ENCODE results near the gene DMBX1.

The DMBX1 gene

GRCh38 chr1:46484783-46485490 is 4.7 kb upstream of the DMBX1 start:
- DNase-seq: no peak

- peak; percentile 31 for DNase-seq
Observed at GRCh38 chr1:46485564-46486431, 3.8 kb upstream of the DMBX1 start.

- DNase-seq: no peak
Observed at GRCh38 chr1:46486432-46487015, 3.1 kb upstream of the DMBX1 start.

GRCh38 chr1:46487818-46488218 is 1.8 kb upstream of the DMBX1 start:
- no peak for DNase-seq

GRCh38 chr1:46488343-46489168 is 1.1 kb upstream of the DMBX1 start:
- no peak for DNase-seq

- peak; percentile 9 for DNase-seq
Observed at GRCh38 chr1:46489169-46489637, 433 bp upstream of the DMBX1 start.

GRCh38 chr1:46490406-46490655 is 695 bp downstream of the DMBX1 start:
- DNase-seq: no peak

- DNase-seq: no peak
Observed at GRCh38 chr1:46490656-46491442, 1.2 kb downstream of the DMBX1 start.

GRCh38 chr1:46491443-46492268 is 2.0 kb downstream of the DMBX1 start:
- DNase-seq: no peak

- DNase-seq: no peak
Observed at GRCh38 chr1:46492269-46492853, 2.7 kb downstream of the DMBX1 start.

GRCh38 chr1:46492871-46493270 is 3.2 kb downstream of the DMBX1 start:
- DNase-seq: no peak

GRCh38 chr1:46493316-46494032 is 3.8 kb downstream of the DMBX1 start:
- no peak for DNase-seq

- DNase-seq: no peak
Observed at GRCh38 chr1:46494910-46495309, 5.3 kb downstream of the DMBX1 start.

- no peak for DNase-seq
Observed at GRCh38 chr1:46495778-46496177, 6.1 kb downstream of the DMBX1 start.

GRCh38 chr1:46496505-46496904 is 6.9 kb downstream of the DMBX1 start:
- DNase-seq: no peak

GRCh38 chr1:46497020-46497419 is 7.4 kb downstream of the DMBX1 start:
- DNase-seq: no peak

GRCh38 chr1:46497665-46498064 is 8.0 kb downstream of the DMBX1 start:
- DNase-seq: no peak

- DNase-seq: no peak
Observed at GRCh38 chr1:46501528-46501927, 11.9 kb downstream of the DMBX1 start.

- no peak for DNase-seq
Observed at GRCh38 chr1:46503421-46503820, 13.8 kb downstream of the DMBX1 start.
